CD4-positive, alpha-beta T cell treated with Interleukin-2 at 100 ng/mL for 4 hours (primary cell): ENCODE measurements around the gene NUBP2.

Experiments
- DNase-seq: peaks from one replicate; pipeline ENCODE4 v3.0.0-alpha.2; 2020; ENCODE audit warnings: low spot score

Gene NUBP2

DNA sequence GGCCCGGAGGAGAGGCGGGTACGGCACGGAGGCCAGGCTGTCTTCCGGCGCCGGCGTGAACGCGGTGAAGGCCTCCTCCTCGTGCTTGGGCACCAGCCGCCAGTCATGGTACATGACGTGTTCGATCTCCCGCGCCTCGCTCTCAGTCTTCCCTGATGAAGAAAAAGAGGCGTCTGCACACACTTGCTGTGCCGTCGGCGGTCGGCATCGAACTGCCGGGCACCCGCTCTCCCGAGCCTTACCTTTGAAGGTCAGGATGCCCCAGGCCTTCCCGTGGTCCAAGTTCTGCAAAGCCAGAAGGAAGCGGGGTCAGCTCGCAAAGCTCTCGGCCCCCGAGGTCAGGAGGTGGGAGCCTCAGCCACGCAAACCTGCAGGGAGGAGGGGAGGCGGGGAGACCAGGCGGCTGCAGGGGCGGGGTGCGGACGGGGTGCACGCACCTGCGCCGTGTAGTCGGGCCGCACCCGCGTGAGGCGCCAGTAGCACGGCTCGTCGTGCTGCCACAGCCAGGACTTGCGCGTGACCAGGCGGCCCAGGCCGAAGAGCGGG is 10.3 kb upstream of the NUBP2 start, which contains the start of gene EME2:
Gene EME2 (plus strand): TSS at position 449 of the 546 bp plus-strand sequence. CDS start 418 bp downstream, outside the sequence.
- peak; percentile 33 for DNase-seq

DNA sequence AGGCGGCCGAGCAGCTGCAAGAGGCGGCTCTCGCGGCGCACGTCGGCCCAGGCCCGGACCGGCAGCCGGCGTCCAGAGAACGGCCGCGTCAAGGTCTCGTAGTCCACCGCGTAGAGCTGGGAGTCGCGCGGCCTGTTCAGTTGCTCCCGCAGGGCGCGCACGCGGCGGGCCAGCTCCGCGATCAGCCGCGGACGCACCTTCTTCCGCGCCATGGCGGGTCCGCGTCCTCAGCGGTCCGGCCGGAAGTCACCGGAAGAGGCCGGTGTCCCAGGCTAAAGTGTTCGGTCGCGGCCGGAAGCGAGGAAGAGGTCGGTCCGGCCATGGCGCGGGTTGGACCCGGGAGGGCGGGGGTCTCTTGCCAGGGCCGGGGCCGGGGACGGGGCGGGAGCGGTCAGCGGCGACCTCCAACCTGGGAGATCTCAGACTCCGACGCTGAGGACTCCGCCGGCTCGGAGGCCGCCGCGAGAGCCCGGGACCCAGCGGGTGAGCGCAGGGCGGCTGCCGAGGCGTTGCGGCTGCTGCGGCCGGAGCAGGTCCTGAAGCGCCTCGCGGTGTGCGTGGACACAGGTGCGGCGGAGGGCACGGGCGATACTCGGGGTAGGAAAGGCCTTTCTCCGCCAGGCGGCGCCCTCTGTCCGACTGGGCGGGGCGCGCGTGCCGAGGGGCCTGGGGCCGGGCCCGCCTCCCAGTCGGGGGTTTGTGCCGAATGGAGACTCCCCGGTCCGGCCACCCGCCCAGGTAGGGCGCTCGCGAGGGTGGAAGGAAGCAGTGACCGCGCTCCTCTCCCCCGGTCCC is 9.7 kb upstream of the NUBP2 start, which contains the start of gene MRPS34:
Gene MRPS34 (minus strand): TSS at position 227 of the 795 bp plus-strand sequence. CDS start 15 bp downstream, at position 212.
- peak; percentile 81 for DNase-seq

DNA sequence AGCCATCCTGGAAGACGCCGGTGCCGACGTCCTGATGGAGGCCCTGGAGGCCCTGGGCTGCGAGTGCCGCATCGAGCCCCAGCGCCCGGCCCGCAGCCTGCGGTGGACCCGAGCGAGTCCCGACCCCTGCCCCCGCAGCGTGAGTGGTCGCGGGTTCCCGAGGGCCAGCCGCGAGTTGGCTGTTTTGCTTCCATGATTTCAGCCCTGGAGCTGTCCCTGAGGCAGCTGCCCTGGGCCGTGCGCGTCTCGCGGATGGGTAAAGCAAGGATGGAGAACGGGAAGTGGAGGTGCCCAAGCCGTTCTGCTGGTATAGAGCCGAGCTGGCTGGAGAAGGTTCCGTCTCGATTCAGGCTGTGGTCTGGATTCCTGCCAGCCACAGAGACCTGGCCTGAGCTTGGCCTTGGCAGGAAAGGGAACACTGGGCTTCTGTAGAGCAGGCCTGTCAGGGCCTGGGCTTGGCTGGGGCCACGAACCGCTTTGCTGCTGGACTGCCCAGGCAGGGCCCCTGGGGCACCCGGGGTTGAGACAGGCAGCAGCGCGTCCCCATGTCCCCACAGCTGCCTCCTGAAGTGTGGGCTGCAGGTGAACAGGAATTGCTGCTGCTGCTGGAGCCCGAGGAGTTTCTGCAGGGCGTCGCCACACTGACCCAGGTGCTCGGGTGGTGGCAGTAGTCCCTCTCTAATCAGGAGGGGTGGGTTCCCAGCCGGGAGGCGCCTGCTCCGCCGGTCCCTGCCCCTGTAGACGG is 8.9 kb upstream of the NUBP2 start:
- DNase-seq = no peak

DNA sequence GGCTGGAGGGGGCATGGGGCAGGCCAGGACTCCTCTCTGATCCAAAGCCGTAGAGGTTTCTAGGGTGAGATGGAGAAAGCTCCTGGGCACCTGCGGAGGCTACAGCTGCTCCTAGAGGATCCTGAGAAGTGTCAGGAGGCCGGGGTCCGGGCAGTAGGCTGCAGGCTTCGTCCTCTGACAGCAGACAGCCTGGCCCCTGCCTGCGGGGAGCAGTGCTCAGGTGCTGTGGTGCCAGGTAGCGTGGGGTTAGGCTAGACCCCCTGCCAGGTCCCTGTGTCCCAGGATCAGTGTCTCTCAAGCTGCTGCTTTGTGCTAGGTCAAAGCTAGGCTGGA is 8.3 kb upstream of the NUBP2 start:
- no peak for DNase-seq

DNA sequence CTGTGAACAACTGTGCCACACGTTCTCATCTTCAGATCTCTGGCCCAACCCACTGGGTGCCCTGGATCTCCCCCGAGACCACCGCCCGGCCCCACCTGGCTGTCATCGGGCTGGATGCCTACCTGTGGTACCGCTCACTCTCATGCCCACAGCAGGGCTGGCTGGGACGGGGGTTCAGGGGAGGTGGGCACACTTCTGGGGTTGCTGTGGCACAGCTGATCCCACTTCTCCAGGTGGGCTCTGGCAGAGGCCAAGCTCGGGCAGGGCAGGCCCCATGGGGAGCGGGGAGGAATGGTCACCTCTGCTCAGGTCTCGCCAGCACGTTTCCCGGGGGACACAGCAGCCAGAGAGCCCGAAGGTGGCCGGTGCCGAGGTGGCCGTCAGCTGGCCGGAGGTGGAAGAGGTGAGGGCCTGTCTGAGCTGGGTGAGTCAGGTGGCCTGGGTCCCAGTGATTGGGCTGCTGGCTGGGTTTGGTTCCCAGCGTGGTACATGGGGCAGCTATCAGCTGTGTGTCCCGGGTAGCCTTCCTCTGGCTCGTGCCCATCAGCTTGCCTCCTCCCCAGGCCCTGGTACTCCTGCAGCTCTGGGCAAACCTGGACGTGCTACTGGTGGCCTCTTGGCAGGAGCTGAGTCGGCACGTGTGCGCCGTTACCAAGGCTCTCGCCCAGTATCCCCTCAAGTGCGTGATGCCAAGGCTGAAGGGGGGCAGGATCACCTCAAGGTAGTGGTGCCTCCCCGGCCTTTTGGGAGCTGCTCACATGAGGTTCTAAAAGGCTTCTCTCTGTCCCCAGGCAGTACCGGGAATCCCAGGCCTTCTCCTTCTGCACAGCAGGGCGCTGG is 7.5 kb upstream of the NUBP2 start:
- DNase-seq = no peak

DNA sequence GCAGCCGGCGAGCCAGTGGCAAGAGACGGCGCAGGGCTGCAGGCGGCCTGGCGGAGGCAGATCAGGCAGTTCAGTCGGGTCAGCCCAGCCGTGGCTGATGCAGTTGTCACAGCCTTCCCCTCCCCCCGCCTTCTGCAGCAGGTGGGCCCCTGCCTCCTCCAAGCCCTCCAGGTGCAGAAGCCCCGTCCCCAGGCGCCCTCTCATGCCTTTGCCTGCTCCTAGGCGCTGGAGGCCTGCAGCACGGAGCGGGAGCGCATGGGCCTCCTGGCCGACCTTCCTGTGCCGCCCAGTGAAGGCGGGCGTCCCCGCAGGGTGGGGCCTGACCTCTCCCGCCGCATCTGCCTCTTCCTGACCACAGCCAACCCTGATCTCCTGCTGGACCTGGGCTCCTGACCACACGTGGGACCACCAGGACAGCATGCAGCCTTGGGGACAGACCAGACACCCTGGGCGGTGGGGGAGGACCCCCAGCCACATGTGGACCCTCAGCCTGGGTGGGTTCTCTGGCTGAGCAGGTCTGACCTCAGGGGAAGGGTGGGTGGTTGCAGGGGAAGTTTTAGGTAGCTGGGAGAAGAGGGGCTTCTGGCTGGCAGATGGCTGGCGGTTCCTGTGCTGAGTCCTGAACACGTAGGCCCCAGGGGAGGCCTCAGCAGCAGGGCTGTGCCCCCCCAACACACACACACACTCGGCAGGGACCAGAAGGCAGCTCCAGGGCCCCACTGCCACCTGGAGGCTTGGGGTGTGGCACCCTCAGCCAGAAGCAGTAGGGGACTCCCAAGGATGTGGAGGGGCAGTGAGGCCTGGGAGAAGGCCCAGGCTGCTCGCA is 6.7 kb upstream of the NUBP2 start:
- no peak for DNase-seq

GRCh38 chr16:1776672-1776955 is 6.1 kb upstream of the NUBP2 start:
- DNase-seq = no peak

DNA sequence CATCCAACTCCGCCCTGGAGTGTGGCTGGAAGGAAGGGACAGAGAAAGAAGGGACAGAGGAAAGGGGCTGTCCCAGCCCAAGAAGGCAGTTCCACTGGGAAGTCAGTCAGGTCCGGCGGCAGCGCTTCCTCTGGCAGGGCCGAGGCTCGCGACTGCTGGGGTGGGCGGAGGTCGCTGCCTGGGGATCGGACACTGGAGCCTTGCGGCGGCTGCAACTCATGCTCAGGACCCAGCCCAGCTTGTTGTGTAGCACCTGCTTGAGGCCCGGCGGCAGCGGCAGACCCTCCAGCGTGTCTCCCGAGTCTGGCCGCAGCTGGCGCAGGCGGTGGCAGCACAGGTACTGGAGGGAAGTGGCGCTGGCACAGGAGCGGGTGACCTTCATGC is 5.8 kb upstream of the NUBP2 start:
- no peak for DNase-seq

- no peak for DNase-seq
These were observed 5.2 kb upstream of the NUBP2 start for GRCh38 chr16:1777375-1778199.

GRCh38 chr16:1778200-1779179 is 4.3 kb upstream of the NUBP2 start:
- DNase-seq = no peak

GRCh38 chr16:1779234-1779701 is 3.5 kb upstream of the NUBP2 start:
- no peak for DNase-seq

GRCh38 chr16:1779741-1780676 is 2.8 kb upstream of the NUBP2 start:
- DNase-seq = no peak

DNA sequence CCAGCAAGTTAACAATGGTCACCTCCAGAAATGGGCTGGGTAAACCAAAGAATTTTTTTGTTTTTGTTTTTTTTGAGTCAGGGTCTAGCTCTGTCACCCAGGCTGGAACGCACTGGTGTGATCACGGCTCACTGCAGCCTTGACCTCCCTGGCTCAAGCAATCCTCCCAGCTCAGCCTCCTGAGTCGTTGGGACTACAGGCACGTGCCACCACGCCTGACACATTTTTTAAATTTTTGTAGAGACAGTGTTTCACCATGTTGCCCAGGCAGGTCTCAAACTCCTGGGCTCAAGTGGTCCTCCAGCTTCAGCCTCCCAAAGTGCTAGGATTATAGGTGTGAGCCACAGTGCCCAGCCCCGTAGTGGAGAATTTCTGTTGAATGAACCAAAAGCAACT is 2.1 kb upstream of the NUBP2 start:
- DNase-seq = no peak

GRCh38 chr16:1781254-1781653 is 1.5 kb upstream of the NUBP2 start:
- no peak for DNase-seq

DNA sequence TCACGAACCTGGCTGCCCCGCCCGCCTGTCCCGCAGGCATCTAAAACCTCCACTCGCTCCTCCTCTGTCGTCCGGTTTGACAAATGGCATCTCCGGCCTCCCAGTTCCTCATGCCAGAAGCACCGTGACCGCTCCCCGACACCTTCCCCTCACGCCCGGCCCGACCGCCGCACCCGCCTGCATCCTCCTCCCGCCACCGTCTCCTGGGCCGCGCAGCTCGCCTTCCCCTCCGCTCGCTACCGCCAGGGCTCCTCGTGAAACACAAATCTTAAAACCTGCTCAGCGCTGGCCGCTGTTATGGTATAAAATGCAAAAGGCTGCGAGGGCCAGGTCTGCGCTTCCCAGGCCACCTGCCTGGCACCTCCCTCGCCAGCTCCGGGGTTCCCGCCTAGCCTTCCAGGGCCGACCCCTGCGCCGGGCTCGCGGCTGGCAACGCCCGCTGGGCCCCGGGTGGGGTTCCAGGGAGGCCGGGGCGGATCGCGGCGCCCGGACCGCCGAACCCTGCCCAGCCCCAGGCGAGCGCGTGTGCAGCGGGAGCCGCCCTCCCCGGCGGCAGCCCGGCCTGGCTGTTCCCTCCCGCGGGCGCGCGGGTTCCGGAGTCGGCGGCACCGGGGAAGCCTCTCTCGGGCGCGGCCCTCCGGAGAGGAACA is 877 bp upstream of the NUBP2 start:
- DNase-seq = peak; percentile 22

DNA sequence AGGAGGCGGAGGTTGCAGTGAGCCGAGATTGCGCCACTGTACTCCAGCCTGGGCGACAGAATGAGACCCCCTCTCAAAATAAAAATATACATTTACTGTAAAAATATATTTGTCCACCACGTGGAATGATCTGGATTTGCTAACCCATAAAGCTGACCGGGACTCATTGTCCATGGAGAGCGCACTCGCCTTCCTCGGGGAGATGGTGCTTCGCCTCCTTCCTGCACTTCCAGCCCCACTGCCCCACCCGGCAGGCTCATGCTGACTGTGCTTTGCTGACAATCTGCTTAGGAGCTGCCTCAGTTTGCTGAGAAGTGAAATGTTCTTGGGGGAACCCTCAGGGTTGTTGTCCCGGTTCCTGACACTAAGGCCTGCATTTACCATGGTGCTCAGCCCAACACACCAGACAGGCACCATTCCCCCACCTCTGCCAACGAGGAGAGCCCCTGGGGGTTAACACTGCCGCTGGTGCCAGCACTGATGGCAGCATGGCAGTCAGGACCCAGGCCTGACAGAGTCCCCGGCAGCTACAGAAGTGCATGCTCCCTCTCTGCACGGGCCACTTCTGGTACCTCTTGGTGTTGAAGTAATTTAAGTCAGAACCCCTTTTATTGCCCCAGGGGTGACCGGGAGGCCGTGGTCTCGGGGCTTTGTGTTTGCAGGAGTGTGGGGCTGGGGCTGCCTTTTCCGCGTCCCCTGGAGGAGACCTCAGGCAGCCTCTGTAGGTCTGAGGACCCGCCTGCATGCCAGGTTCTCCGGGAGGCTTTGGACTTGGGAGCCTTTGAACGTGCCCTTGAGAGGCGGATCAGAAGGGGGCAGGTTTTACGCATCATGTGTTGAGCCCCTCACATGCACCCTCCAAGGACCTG is 2.5 kb downstream of the NUBP2 start:
- DNase-seq = no peak

- DNase-seq = no peak
These were observed 3.0 kb downstream of the NUBP2 start for GRCh38 chr16:1785846-1786170.
